Smooth muscle cell of the coronary artery (primary cell): ENCODE data around the gene EPHB2. TPM values are rescaled to one million over a fixed set of nuclear protein-coding genes. Genes with fewer than 3 reads are reported as not detected.

Source experiments
- total RNA-seq: library from RNA; depleted of rRNA; stranded (reverse); fragments of >200 nt; gene quantifications from 2 replicates; pipeline ENCODE4 v1.2.3, GENCODE V29; 2014; ENCODE audit warnings: low replicate concordance

EPHB2 gene
- total RNA-seq: 8.1 and 14.3 TPM in 2 replicates

GRCh38 chr1:22710701-22711049 lies at the start of gene EPHB2:
Gene EPHB2 (plus strand): TSS chr1:22710839. CDS start chr1:22710983, 144 bp downstream.

Other genes starting within 250 kb of the EPHB2 start
- gene EPHA8, start 147.3 kb upstream of the EPHB2 start, total RNA-seq: not detected in 2 replicates
- gene C1QA, start 74.2 kb upstream of the EPHB2 start, total RNA-seq: not detected in 2 replicates
- not detected in 2 replicates for gene C1QC, start 67.2 kb upstream of the EPHB2 start, total RNA-seq
- not detected in 2 replicates for gene C1QB, start 57.6 kb upstream of the EPHB2 start, total RNA-seq